PC-3 (cell line): ENCODE data around the gene CTNNA2.

Experiments
- EZH2 ChIP-seq: fragments of 300-600 bp; sonication (generic); IDR thresholded peaks from one replicate; pipeline ENCODE4 v1.6.1; 2017; ENCODE audit warnings: antibody characterized with exemption, mild to moderate bottlenecking, low read length; ENCODE audit not compliant: unreplicated experiment
- EZH2phosphoT487 ChIP-seq: fragments of 300-600 bp; sonication (generic); IDR thresholded peaks from 2 replicates; pipeline ENCODE4 v1.6.1; 2018; ENCODE audit warnings: mild to moderate bottlenecking, antibody characterized with exemption, low read length, borderline replicate concordance
- TF ChIP-seq, protein P1 (sequence below): fragments of 300-600 bp; sonication (generic); conservative IDR thresholded peaks from 2 replicates; pipeline ENCODE4 v1.5.1; 2017; ENCODE audit warnings: antibody characterized with exemption, low read depth, mild to moderate bottlenecking, low read length

DNA sequence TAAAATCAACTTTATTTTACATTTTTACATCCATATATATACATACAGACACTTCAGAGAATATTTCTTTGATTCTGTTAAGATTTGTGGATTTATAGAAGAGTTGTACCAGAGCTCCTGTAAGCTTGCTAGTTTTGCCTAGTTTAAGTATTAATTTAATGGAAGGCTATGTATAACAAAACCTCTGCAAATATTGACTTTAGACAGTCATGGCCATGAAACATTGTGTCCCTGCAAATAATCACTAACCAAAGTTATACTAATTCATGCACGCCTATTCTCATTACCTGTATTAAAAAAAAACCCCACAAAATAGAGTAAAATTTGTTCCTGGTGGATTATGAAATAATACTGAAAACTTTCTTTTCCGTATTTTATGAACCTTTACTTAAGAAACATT lies 379.3 kb downstream of the CTNNA2 start:
- TF ChIP-seq EZH2phosphoT487: no peak
- TF ChIP-seq, protein P1, sequence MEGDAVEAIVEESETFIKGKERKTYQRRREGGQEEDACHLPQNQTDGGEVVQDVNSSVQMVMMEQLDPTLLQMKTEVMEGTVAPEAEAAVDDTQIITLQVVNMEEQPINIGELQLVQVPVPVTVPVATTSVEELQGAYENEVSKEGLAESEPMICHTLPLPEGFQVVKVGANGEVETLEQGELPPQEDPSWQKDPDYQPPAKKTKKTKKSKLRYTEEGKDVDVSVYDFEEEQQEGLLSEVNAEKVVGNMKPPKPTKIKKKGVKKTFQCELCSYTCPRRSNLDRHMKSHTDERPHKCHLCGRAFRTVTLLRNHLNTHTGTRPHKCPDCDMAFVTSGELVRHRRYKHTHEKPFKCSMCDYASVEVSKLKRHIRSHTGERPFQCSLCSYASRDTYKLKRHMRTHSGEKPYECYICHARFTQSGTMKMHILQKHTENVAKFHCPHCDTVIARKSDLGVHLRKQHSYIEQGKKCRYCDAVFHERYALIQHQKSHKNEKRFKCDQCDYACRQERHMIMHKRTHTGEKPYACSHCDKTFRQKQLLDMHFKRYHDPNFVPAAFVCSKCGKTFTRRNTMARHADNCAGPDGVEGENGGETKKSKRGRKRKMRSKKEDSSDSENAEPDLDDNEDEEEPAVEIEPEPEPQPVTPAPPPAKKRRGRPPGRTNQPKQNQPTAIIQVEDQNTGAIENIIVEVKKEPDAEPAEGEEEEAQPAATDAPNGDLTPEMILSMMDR: no peak
- TF ChIP-seq EZH2: no peak
